Measurements from ENCODE around the gene C2CD4A.

The C2CD4A gene

GRCh38 chr15:62059816-62060112 is 7.0 kb upstream of the C2CD4A start:
- in situ Hi-C loops (cut with MboI; ENCODE audit: low sequenced_read_pairs) = no loop called here

DNA sequence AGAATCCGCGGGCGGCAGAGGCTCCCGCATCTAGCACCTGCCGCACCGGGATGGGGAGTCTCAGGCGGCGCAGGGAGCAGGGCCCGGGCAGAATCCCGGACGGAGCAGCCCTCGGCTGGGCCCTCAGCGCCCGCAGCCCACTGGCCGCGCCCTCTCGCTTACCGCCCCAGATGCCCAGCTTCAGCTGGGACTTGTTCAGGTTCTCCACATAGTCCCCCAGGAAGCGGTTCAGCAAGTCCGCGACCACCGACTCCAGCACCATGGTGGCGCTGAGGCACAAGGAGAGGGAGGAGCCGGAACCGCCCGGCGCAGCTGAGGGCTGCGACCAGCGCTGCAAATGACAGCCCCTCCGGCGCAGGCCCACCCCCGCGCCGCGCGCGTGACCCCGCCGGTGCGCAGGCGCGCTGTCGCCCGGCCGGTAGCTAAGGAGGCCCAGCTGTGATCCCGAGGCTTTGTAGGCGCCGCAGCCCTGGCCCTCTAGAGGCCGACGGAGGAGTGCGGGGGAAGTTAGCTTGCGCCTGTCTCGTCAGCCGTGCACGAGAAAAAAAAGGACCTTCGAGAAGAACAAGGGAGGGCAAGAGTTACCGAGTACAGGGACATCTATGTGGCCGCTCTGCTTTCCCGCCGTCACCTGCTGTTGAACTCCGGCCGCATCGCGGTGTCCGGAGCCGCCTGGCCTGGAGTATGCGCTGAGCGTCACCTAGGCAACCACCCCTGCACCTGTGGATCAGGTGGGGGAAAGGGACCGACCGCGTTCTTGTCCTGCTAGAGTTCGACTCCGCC is 6.5 kb upstream of the C2CD4A start, which contains the start of gene VPS13C:
TSS of gene VPS13C (minus strand) at position 335 of the 783 bp plus-strand sequence. CDS start at position 262, 73 bp downstream.
- in situ Hi-C loops (cut with MboI; ENCODE audit: low sequenced_read_pairs) = no loop called here

DNA sequence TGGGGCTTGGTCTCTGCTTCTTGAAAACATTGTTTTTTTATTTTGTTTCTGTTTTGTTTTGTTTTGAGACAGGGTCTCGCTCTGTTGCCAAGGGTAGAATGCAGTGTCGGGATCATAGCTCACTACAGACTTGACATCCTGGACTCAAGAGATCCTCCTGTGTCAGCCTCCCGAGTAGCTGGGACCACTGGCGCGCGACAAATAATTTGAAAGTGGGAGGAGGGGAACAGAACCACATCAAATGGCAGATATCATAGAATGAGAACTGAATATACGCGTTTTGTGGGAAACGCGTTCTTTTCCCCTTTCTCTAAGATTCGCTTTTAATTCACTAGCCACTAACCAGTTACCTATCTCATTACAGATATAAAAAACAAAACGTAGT is 5.9 kb upstream of the C2CD4A start:
- in situ Hi-C loops (cut with MboI; ENCODE audit: low sequenced_read_pairs) = no loop called here

DNA sequence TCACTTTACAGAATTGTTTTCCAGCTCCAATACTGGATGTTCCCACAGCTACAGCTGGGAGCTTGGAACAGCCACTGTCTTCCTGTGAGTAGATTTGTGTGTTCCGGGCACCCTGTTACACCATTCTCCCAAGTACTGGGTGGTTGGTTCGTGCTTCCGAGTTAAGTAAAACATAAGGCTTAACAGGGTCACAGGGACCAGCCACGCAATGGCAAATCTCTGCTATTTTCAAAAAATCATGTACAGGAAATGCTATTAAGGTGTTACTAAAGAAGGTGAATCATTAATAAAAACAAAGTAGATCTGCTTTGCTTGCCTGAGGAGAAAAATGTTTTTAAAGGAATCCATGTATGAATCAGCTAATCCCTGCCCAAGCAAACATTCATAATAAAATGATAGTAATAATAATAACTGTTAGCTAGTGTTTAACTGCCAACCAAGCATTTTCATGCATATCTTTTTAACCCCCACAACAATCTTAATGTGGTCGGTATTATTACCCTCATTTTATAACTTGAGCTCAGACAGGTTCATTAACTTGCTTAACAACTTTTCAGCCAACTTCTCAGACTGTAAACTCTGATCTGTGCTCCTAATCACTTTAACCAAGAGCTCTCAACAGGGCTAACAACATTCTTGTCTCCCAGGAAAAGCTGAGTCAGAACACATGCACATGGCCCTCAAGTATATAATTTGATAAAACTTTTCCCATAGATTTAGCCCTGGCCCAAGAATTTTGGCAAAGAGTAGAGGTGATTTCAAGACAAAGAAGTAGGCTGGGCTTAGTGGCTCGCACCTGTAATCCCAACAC is 2.7 kb upstream of the C2CD4A start:
- in situ Hi-C loops (cut with MboI; ENCODE audit: low sequenced_read_pairs) = no loop called here

- in situ Hi-C loops (cut with MboI; ENCODE audit: low sequenced_read_pairs) = no loop called here
These were observed 769 bp downstream of the C2CD4A start for GRCh38 chr15:62067448-62068044.

- in situ Hi-C loops (cut with MboI; ENCODE audit: low sequenced_read_pairs) = no loop called here
These were observed 1.5 kb downstream of the C2CD4A start for GRCh38 chr15:62068071-62068809.

- in situ Hi-C loops (cut with MboI; ENCODE audit: low sequenced_read_pairs) = no loop called here
These were observed 2.0 kb downstream of the C2CD4A start for GRCh38 chr15:62068810-62069167.

GRCh38 chr15:62069551-62069950 is 2.8 kb downstream of the C2CD4A start:
- in situ Hi-C loops (cut with MboI; ENCODE audit: low sequenced_read_pairs) = no loop called here

GRCh38 chr15:62071711-62072308 is 5.0 kb downstream of the C2CD4A start:
- in situ Hi-C loops (cut with MboI; ENCODE audit: low sequenced_read_pairs) = no loop called here

DNA sequence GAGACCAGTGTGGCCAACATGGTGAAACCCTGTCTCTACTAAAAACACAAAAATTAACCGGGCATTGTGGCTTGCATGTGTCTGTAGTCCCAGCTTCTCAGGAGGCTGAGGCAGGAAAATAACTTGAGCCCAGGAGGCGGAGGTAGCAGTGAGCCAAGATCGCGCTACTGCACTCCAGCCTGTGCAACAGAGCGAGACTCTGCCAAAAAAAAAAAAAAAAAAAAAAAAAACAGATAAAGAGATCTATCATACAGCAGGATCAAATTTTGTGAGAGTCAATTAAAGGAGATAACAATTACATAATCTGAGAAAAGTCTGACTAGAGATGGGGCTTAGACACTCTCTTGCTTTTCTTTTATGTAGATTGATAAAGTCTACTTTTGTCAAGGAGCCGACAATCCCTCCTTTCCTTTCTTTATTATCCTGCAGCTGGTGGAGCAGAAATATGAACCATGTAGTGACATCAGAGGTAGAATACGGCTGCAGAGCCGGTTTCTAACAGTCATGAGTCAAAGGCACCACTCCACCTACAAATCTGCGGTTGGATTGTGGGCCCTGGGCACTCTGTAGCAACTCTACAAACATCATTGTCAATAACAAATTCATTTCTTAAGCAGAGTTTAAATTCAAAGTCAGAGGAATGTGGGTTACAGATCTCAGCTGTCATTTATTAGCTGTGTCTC is 9.0 kb downstream of the C2CD4A start:
- in situ Hi-C loops (cut with MboI; ENCODE audit: low sequenced_read_pairs) = no loop called here

GRCh38 chr15:62079594-62079993 is 12.8 kb downstream of the C2CD4A start:
- in situ Hi-C loops (cut with MboI; ENCODE audit: low sequenced_read_pairs) = no loop called here

DNA sequence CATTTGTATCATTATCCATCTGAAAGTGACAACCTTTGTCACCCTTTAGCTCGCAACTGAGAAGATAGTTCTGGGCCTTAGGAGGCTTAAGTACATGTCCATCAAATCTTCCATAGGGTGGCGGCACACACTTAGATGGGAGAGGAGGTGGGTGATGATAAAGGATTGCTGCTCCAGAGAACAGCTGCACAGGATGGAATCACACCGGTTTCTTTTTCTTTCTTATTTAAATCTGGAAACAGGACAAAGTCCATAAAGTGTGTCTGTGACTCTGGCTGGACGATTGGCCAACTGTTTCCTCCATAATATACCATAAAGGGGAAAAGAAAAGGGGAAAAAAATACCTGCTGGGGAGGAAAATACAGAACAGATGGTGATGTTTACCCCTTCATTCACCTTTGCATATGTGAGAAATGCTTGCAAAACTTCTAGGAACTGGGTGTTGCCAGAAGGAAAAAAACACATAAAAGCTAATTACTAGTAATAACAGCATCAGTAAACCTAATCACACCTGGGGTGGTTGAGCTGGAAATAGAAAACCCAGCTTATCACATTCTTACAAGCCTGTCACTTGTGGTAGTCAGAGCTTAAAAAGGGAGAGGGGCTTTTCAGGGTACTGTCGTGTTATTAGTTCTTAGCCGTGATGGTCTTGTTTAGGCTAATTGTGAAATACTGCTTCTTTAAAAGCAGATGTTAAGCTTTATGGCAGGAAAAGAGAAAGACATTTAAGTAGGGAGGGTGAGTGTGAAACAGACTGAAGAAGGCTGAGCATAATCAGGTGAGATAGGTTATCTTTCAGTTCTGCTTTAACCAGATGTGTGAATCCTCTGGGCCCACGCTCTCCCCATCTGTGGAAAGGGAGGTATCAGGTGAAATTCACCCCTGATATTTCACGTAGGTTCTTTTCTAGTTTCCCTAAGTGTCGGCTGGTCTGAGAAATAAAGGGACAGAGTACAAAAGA is 16.7 kb downstream of the C2CD4A start:
- in situ Hi-C loops (cut with MboI; ENCODE audit: low sequenced_read_pairs) = no loop called here

- in situ Hi-C loops (cut with MboI; ENCODE audit: low sequenced_read_pairs) = no loop called here
These were observed 19.0 kb downstream of the C2CD4A start for GRCh38 chr15:62085740-62086139.

DNA sequence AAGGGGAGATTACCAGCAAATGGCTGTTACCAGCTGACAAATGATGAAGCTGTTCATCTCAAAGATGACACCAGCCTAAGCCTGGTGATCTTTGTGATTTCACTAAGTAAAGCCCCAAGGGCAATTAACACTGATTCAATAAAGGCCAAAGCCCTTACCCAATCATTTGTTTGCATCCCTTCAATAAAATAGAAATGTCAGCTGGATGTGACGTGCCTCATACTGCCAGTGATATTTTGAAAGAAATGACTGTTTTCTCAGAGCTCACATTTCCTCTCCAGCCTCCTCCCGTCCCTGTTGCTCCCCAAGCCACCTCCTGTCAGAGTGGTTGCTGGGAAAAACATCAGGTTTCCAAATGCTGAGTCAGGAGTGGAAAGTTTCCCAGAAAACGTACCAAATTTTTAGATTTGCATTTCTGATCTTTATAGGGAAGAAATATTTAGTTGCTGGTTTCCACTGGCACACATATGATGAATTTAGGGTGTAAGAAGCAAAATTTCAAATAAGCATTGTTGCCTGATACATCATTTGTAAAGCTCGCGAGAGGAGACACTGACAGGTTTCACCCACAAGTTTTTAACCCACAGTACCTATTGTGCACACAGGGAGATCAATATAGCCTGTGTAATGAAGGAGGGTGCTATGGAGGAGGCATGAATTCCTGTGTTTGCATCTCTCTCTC is 21.0 kb downstream of the C2CD4A start:
- in situ Hi-C loops (cut with MboI; ENCODE audit: low sequenced_read_pairs) = no loop called here

DNA sequence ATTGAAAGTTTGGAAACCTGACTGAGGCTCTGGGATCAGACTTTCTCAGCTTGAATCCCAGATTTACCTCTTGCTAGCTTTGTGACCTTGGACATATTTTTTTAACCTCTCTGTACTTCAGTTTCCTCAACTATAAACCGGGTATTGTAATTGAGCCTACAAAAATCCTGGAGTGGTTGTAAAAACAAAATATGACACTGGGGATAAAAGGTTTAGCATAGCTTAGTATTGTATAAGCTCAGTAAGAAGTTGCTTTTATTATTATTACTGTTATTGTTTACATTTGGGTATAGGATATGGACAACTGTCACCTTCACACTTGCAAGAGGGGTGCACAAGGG is 21.5 kb downstream of the C2CD4A start:
- in situ Hi-C loops (cut with MboI; ENCODE audit: low sequenced_read_pairs) = no loop called here

DNA sequence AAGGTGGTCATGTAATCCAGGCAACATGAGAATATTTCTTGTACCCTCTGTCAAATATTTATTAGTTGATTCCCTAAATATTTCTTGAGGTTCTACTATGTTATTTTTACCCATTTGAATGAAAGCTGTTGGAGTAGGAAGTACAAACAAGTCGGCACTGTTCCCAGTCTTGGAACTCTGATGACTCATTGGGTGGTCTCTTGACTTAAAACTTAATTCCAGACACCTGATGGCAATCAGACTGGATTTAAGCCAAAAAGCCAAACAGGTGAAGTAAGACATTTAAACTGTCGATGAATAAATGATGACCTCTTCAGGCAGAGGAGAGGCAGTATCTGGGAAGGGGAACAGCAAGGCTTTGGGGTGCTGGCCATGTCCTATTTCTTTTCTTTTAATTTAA is 22.8 kb downstream of the C2CD4A start:
- in situ Hi-C loops (cut with MboI; ENCODE audit: low sequenced_read_pairs) = no loop called here

- in situ Hi-C loops (cut with MboI; ENCODE audit: low sequenced_read_pairs) = no loop called here
These were observed 24.2 kb downstream of the C2CD4A start for GRCh38 chr15:62090988-62091387.

- in situ Hi-C loops (cut with MboI; ENCODE audit: low sequenced_read_pairs) = no loop called here
These were observed 27.0 kb downstream of the C2CD4A start for GRCh38 chr15:62093809-62094208.

DNA sequence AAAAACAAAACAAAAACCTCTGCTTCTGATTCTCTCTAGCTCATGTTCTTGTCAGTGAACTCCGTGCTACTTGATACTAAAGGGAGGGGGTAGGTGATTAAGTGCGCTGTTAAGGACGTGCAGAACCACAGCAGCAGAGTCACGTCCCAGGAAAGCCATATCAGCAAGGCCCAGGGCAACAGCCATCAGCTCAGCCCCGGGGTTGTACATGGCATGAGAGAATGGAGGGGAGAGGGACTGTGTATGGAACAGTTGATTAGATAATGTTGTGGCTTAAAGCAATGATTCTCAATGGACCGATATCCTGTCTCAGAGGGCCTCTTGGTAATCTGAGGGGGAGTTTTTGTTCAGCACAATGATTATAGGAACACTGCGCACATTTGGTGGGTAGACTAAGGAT is 27.6 kb downstream of the C2CD4A start:
- in situ Hi-C loops (cut with MboI; ENCODE audit: low sequenced_read_pairs) = no loop called here

Measured in HL-60/S4 treated with retinoic acid at 250 ng/mL for 4 days and 3 days (cell line).